ENCODE measurements around the gene HOGA1.
"Not testable (repeated sequence)": the region's sequence is repeated elsewhere in the genome, so short reads cannot be mapped to it uniquely, and the experiment has no call there.

The HOGA1 gene

DNA sequence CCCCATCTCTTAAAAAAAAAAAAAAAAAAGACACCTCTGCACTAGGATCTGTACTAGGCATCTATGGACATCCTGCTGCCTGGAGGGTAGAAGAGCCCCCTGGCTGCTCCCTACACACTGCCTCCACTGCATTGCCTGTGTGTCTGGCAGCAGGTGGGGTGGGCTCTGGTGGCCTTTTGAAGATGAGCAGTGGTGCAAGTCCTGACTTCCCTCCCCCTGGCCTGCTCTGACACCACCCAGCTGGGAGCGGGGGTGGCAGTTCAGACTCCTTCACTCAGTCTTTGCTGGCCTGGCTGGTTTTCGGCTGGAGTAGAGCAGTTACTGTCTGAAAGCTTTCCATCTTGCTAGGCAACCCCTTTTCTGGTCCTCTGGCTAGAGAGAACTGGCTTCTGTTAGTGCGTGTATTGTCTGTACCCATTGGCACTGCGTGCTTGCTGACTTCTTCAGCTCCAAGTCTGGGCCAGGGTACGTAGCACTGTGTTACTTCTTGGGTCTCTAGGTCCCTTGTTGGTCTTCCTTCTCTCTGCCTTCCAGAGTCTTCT lies 23.0 kb downstream of the HOGA1 start:
- no peak for DNase-seq (ENCODE audit: low read depth in 1 of 2, low spot score in 1 of 2)

GRCh38 chr10:97608991-97609561 lies 24.9 kb downstream of the HOGA1 start:
- no peak for DNase-seq (ENCODE audit: low read depth in 1 of 2, low spot score in 1 of 2)

DNA sequence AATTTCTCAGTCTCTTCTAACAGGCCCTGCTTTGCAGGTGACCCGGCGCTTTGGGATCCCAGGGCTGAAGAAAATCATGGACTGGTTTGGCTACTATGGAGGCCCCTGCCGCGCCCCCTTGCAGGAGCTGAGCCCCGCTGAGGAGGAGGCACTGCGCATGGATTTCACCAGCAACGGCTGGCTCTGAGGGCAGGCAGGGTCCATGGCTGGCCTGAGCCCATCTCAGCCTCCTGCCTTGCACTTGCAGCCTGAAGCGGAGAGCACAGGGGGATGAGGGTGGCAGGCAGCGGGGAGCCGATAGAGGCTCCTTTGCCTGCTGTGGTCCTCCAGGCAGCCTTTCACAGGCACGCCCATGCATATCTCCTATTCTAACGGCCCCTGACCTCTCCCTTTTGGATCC lies 27.3 kb downstream of the HOGA1 start:
- DNase-seq (ENCODE audit: low read depth in 1 of 2, low spot score in 1 of 2): no peak

DNA sequence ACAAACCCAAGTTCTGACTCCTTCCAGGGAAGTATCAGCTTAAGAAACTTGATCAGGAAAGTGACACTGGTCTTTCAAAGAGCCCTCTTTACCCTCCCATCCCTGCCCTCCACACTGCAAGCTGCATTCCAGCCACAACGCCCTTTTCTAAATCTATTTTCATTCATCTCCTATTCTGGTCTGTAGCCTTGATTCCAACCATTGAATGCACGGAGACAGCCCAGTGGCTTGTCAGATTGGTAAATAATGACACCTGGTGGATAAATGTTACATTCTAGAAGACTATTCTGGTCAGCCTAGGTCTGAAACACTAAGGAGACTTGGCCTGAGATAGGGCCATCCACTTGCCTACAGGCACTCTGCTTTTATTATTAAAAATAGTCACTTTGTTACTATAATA lies 28.2 kb downstream of the HOGA1 start:
- no peak for DNase-seq (ENCODE audit: low read depth in 1 of 2, low spot score in 1 of 2)

DNA sequence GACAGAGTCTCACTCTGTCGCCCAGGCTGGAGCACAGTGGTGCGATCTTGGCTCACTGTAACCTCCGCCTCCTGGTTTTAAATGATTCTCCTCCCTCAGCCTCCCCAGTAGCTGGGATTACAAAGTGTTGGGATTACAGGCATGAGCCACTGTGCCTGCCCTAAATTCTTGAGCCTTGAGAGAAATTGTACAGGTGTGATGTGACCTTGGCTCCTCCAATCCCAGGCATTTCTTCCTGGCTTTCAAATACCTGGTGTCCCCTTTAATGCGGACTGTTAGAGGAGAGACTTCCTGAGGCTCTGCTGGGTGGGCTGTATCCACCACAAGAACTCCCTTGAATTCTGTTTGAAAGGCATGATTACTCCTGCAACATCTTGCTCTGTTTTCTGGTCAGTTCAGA lies 34.1 kb downstream of the HOGA1 start:
- no peak for DNase-seq (ENCODE audit: low read depth in 1 of 2, low spot score in 1 of 2)

DNA sequence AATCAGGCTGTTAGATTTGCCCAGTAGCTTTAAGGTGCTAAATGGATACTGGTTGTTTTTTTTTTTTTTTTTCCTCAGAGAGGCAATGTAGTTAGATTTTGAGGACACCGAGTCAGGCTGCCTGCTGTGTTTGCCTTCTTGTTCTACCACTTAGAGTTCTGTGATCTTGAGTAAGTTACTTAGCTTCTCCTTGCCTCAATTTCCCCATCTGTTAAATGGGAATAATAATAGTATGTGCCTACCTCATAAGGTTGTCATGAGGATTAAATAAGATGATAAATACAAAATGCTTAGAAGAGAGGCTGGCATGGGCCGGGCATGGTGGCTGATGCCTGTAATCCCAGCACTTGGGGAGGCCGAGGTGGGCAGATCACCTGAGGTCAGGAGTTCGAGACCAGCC lies 34.5 kb downstream of the HOGA1 start:
- no peak for DNase-seq (ENCODE audit: low read depth in 1 of 2, low spot score in 1 of 2)

GRCh38 chr10:97623277-97623676 lies 39.1 kb downstream of the HOGA1 start:
- no peak for DNase-seq (ENCODE audit: low read depth in 1 of 2, low spot score in 1 of 2)

- no peak for DNase-seq (ENCODE audit: low read depth in 1 of 2, low spot score in 1 of 2)
These were observed 43.5 kb downstream of the HOGA1 start for GRCh38 chr10:97627731-97628130.

- DNase-seq (ENCODE audit: low read depth in 1 of 2, low spot score in 1 of 2): no peak
These were observed 44.0 kb downstream of the HOGA1 start for GRCh38 chr10:97628228-97628627.

GRCh38 chr10:97629289-97629688 lies 45.1 kb downstream of the HOGA1 start:
- no peak for DNase-seq (ENCODE audit: low read depth in 1 of 2, low spot score in 1 of 2)

DNA sequence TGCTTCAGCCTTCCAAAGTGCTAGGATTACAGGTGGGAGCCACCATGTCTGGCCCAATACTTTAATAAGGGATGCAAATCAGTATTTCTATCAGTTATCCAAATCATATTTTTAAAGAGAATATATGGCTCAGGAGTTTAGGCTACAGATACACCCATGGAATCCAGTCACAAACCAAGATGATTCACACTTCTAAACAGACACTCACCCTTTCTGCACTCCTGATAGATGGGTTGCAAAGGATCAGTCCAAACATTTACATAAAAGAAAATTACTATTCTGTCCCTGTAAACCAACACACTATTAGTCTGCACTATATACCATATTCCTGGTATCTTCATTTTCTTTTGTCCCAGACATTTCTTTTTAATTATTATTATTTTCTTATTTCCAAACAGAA lies 46.9 kb downstream of the HOGA1 start:
- DNase-seq (ENCODE audit: low read depth in 1 of 2, low spot score in 1 of 2): no peak

GRCh38 chr10:97632949-97633884 lies 49.0 kb downstream of the HOGA1 start, which contains the start of gene MORN4:
Gene MORN4, minus strand, starts transcription at chr10:97633500. Its CDS starts 13,847 bp downstream, at chr10:97619653.
- DNase-seq (ENCODE audit: low read depth in 1 of 2, low spot score in 1 of 2): peak; percentile 80

DNA sequence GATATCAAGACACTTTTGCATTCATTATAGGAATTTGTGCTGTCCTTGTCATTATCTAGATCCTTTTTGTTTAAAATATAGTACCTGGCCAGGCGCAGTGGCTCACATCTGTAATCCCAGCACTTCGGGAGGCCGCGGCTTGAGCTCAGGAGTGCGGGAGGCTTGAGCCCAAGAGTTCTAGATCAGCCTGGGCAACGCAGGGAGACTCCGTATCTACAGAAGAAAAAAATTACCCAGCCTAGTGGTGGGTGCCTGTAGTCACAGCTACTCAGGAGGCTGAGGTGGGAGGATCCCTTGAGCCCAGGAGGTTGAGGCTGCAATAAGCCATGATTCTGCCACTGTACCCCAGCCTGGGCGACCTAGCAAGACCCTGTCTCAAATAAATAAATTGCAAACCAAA lies 49.7 kb downstream of the HOGA1 start:
- no peak for DNase-seq (ENCODE audit: low read depth in 1 of 2, low spot score in 1 of 2)

DNA sequence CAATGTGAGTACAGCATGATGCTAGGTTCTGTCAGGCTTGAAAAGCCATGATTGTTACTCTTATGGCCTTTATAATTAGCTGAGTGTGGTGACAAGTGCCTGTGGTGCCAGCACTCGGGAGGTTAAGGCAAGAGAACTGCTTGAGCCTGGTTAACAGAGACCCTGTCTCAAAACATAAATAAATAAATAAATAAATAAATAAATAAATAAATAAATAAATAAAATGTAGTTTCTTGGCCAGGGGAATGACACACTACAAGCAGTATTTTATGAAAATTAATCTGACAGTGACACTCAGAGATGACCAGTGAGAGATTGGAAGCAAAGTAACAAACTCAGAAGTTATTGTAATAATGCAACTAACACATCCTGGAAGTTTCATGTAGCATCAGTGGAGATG lies 51.4 kb downstream of the HOGA1 start:
- no peak for DNase-seq (ENCODE audit: low read depth in 1 of 2, low spot score in 1 of 2)

DNA sequence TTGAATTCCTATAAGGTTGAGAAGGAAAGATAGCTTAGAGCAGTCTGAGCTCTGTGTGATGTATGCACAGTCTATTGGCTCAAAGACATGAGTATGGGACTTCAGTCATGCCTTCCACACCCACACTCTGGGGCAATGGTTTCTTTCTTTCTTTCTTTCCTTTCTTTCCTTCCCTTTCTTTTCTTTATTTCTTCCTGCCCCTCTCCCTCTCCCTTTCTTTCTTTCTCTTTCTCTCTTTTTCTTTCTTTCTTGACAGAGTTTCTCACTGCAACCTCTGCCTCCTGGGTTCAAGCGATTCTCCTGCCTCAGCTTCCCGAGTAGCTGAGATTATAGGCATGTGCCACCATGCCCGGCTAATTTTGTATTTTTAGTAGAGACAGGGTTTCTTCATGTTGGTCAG lies 54.9 kb downstream of the HOGA1 start:
- not testable (repeated sequence) for DNase-seq (ENCODE audit: low read depth in 1 of 2, low spot score in 1 of 2)

DNA sequence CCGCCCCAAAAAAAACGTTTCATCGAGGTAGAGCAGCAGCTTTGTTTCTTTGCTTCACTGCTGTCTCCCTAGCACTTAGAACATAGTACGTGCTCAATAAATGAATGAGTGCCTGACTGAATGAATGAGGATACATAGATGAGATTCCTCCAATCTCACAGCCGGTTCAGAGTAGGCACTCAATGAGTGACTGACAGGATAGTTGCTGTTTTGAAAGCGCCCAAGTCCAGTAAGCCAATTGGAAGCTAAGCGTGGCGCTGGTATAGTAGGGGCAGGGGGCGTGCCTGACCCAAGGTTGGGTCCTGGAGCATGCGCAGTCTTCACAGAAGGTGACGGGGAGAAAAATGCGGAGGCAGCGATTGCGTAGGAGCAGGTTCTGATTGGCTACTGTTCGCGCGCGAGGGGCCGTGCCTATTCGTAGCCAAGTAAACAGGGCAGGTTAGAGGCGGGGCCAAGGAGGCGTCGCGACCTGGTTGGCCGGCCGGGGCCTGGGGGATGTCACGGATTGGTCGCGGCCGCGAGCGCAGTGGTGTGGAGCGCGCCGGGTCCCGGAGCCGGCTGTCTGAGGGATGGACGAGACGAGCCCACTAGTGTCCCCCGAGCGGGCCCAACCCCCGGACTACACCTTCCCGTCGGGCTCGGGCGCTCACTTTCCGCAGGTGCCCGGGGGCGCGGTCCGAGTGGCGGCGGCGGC lies 56.1 kb downstream of the HOGA1 start, which contains the start of gene PI4K2A:
TSS of gene PI4K2A (plus strand) at position 498 of the 694 bp plus-strand sequence. CDS start at position 570, 72 bp downstream.
- peak; percentile 95 to 96 for DNase-seq (ENCODE audit: low read depth in 1 of 2, low spot score in 1 of 2)

GRCh38 chr10:97640868-97641811 lies 57.0 kb downstream of the HOGA1 start:
- no peak for DNase-seq (ENCODE audit: low read depth in 1 of 2, low spot score in 1 of 2)

GRCh38 chr10:97642471-97643159 lies 58.4 kb downstream of the HOGA1 start:
- not testable (repeated sequence) for DNase-seq (ENCODE audit: low read depth in 1 of 2, low spot score in 1 of 2)

GRCh38 chr10:97643441-97643985 lies 59.3 kb downstream of the HOGA1 start:
- no peak for DNase-seq (ENCODE audit: low read depth in 1 of 2, low spot score in 1 of 2)

Measured in stimulated activated CD4-positive, alpha-beta T cell treated with anti-CD3 and anti-CD28 coated beads, Interleukin-15, amount 100 ng/mL, for 1 hour (primary cell).